ENCODE data around the gene SELENOM. TPM values are rescaled to one million over a fixed set of nuclear protein-coding genes. Genes with fewer than 3 reads are reported as not detected.
"Not testable (repeated sequence)": the region's sequence is repeated elsewhere in the genome, so short reads cannot be mapped to it uniquely, and the experiment has no call there.

Gene SELENOM
- total RNA-seq, 2 donors from 2014 or later: 24.3 to 64.4 TPM

DNA sequence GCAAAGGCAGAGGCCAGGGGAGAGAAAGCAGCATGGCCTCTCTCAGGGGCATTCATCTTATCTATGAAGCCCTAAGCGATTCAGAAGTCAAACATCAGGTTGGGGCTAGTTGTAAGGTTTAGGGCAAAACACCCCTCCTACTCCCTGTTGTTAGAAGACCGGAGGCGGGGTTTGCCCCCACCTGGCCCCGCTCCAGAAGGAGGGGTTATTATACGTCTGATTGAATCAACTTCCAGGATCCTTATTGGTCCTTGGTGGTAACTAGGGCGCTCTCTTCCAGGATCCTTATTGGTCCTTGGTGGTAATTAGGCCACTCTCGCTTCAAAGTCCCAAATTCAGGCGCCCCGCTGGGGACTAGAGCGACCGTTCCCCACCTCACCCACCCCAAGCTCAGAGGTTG, 38.4 kb downstream of the SELENOM start:
- intact Hi-C loops (cut with DNase I, micrococcal nuclease): no loop called here
- ATAC-seq (no peak), DNase-seq (no peak)

DNA sequence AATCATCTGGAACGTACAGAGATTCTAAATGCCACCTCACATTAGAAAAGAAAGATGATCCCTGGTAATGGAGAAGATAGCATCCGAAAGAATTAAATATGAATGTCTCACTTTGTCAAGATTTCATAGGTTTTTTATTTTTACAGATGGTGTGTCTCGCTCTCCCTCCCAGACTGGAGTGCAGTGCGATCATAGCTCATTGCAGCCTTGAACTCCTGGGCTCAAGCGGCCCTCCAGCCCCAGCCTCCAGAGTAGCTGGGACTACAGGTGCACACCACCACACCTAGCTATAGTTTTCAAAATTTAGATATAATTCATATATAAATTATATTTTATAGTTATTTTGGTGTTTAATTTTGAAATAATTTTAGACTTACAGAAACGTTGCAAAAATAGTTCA, 43.0 kb downstream of the SELENOM start:
- intact Hi-C loops (cut with DNase I, micrococcal nuclease): no loop called here
- DNase-seq (no peak), ATAC-seq (no peak)

DNA sequence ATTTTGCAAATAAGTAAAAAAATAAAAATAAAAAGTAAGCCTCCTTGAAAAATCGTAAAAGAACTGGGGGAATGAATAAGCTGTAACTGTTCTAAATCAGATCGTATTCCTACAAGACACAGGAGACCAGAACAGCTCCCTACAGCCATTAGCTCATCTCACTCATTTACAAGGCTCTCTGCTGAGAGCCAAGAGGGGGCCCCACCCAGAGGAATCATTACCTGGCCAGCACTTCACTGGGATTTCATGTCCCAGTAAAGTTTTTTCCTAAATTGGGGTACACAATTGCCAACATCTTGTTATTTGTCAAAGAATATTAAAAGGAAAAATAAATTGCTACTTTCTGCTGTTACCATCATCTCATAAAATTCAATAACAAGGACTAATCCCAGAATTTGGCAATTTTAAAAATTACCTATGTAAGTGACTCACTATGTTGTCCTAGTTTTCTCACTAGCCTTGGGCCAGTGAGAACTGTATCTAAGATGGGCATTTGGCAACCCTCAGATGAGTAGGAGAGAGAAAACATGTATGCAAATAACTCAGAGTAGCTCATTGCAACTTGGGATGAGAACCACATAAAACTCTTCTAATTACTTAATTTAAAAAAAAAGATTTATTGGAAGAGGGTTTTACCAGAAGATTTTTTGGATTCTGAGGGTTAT, 44.7 kb downstream of the SELENOM start:
- no peak for ATAC-seq
- DNase-seq: no peak
- intact Hi-C loops (cut with DNase I, micrococcal nuclease): no loop called here

DNA sequence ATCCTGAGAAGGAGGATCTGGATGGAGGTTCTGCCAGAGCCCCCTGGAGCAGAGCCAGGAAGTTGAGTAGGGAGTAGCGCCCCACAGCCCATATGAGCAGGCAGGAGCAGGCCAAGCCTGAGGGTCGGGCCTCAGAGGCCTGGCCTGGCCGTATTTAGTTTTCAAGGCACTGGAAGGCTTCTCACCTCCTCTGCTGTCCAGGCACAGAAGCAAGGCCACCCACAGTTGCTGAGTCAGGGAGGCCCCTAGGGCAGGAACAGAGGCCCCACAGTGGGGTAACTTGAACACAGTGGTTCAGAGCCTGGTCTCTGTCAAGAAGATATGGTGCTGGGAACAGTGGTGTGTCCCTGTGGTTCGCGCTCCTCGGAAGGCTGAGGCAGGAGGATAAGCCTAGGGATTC, 47.7 kb downstream of the SELENOM start:
- DNase-seq; intact Hi-C loops (cut with DNase I, micrococcal nuclease); ATAC-seq: not testable (repeated sequence)

DNA sequence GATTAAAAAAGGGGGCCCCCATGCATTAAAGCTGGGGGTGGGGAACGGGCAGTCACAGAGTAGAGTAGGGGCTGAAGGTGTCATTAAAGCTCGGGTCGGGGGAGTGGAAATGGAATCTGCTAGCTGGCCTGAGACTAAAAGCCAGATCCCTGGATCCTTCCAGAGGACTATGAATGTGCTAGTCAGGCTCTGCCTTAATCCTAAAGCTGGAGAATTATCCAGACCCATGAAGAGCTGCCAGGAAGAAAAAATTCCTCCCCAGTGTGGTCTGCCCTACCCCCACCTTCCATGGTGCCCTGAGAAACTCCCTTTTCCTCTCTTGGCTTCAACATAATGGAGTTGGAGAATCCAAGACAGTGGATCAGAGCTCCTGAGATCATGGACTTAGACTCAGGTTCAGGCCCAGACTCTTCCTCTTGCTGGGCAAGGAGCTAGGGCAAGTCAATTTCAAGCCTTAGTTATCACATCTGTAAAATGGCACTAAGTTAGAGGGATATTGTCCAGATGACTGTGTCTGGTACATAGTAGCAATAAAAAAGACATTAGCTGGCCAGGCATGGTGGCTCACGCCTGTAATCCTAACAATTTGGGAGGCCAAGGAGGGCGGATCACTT, 50.3 kb downstream of the SELENOM start:
- intact Hi-C loops (cut with DNase I, micrococcal nuclease): no loop called here
- DNase-seq: no peak
- ATAC-seq: no peak

DNA sequence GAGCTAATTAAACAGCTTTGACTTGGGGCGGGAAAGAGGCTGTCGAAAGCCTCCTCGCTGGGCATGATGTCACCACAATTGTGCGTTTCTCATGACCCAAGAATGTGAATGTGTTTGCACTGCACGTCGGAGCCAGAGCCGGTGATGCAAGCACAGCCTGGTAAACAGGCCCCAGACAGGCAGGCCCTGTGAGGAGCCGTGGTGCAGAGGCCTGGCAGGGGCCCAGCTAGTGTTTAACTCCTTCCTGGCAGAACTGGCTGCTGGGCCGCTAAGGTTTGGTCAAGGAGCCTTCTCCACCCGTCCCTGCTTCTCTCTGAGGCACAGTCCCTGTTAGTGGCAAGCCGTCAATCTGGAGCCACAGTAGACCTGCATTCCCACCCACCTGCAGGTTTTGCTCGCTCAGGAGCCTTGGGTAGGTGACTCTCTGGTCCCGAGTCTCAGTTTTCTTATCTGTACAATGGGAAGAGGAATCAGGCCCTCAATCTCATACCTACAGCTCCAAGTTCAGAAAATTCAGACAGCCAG, 51.7 kb downstream of the SELENOM start:
- ATAC-seq (peak; percentile 81), DNase-seq (peak; percentile 72 to 92)
- intact Hi-C loops (cut with DNase I, micrococcal nuclease): no loop called here

DNA sequence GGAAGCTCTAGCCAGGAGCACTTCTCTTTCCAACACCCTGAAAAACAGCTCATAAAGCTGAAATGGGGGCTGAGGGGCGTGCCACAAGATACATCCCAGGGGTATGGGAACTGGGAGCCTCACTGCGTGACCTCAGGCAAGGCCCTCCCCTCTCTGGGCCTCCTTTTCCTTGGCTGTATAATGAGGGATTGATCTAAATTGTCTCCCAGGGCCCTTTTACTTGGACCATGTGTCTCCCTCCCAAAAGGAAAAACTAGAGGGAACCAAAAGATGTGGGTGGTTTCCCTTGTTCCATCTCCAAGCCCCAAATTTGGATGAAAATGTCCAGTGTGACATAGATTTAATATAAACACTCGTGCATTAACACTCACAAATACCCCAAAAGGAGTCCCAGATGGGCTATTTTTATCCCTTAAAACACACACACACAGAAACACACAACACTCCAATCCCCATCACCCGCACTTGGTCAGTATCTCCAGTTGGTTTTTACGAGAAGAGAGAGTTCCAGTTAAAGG, 52.2 kb downstream of the SELENOM start:
- intact Hi-C loops (cut with DNase I, micrococcal nuclease): no loop called here
- no peak for DNase-seq
- no peak for ATAC-seq

Other genes with a start within 250 kb of the SELENOM start
- 10 to 100 TPM; 17.7 to 21.1 TPM for gene MORC2, start 138.8 kb downstream of the SELENOM start, total RNA-seq
- 10 to 100 TPM; 67.4 to 72.1 TPM for gene TUG1, start 138.3 kb downstream of the SELENOM start, total RNA-seq
- gene SMTN, start 26.2 kb downstream of the SELENOM start, total RNA-seq: 100 to 1,000 TPM in 1 of 2 donors, 10 to 100 TPM in 1; 62.6 to 141 TPM
- 10 to 100 TPM; 26.3 to 34.4 TPM for gene INPP5J, start 15.4 kb upstream of the SELENOM start, total RNA-seq
- gene PLA2G3, start 32.9 kb upstream of the SELENOM start, total RNA-seq: under 1 TPM in 1 of 2 donors, not detected in 1; 0.49 TPM
- 10 to 100 TPM; 36.6 to 40.5 TPM for gene RNF185, start 52.6 kb upstream of the SELENOM start, total RNA-seq
- gene LIMK2, start 104.7 kb upstream of the SELENOM start, total RNA-seq: 100 to 1,000 TPM; 102 to 142 TPM
- 10 to 100 TPM in 1 of 2 donors, 1 to 10 TPM in 1; 8.1 to 21.9 TPM for gene PIK3IP1, start 184.9 kb upstream of the SELENOM start, total RNA-seq
- 10 to 100 TPM; 11.0 to 15.0 TPM for gene PATZ1, start 238.8 kb upstream of the SELENOM start, total RNA-seq